B cell (primary cell): ENCODE measurements around the gene TCEANC2. TPM values are rescaled to one million over a fixed set of nuclear protein-coding genes. Genes with fewer than 3 reads are reported as not detected.

Source experiments
- ATAC-seq: fragments of 200-7000 bp; cut with Tn5 transposase; one replicate; pipeline ENCODE4 v1.10.0; 2021; ENCODE audit warnings: low read depth, mild to moderate bottlenecking, moderate number of reproducible peaks, moderate library complexity
- CTCF ChIA-PET: fragments of 350-600 bp; sonication (Branson Sonifier 250); formaldehyde crosslinking; loops from one replicate; lab custom pipeline; 2021; ENCODE audit warnings: antibody characterized with exemption, inconsistent platforms; lab: Charles Lee
- POLR2A ChIA-PET: fragments of 350-600 bp; sonication (Branson Sonifier 250); formaldehyde crosslinking; loops from one replicate; lab custom pipeline; 2021; ENCODE audit warnings: antibody characterized with exemption; lab: Charles Lee
- DNase-seq: peaks from one replicate; pipeline ENCODE4 v3.0.0; 2013
- H2AFZ ChIP-seq: 2 replicates; pipeline ENCODE4 v1.6.1; 2012; ENCODE audit warnings: mild to moderate bottlenecking, low read depth, low read length; ENCODE audit not compliant: insufficient read depth, poor library complexity, severe bottlenecking
- H3K27ac ChIP-seq, 2 donors: 1 replicate in 1 of 2; 2 replicates in 1 of 2; pipeline ENCODE4 v1.5.1; 2012 to 2013; ENCODE audit warnings: low read length in 2 of 2, mild to moderate bottlenecking in 2 of 2, moderate library complexity in 1 of 2
- H3K27me3 ChIP-seq, 4 experiments: fragments of 200-600 bp in 1 of 4; sonication (generic) in 1 of 4; replicated peaks in 1 of 4; 1 replicate in 2 of 4; 2 replicates in 2 of 4; pipeline versions ENCODE4 v1.6.1 to v1.7.0; 2013 to 2016; ENCODE audit warnings: low read length in 3 of 4, mild to moderate bottlenecking in 2 of 4, mixed read lengths in 1 of 4, moderate library complexity in 1 of 4; ENCODE audit not compliant: insufficient read depth in 4 of 4, control insufficient read depth in 3 of 4; ENCODE audit errors: control extremely low read depth in 1 of 4
- H3K36me3 ChIP-seq, 2 experiments: replicated peaks in 1 of 2; 1 replicate in 1 of 2; 2 replicates in 1 of 2; pipeline versions ENCODE4 v1.6.1 to v1.7.1; 2013; ENCODE audit warnings: low read length in 1 of 2; ENCODE audit not compliant: insufficient read depth in 2 of 2, control insufficient read depth in 1 of 2; ENCODE audit errors: control extremely low read depth in 1 of 2, extremely low read depth in 1 of 2
- H3K4me1 ChIP-seq, 2 donors: fragments of 200-600 bp in 1 of 2; sonication (generic) in 1 of 2; 1 replicate in 1 of 2; 2 replicates in 1 of 2; pipeline versions ENCODE4 v1.5.1 to v1.6.1; 2013 to 2017; ENCODE audit warnings: low read length in 2 of 2; ENCODE audit not compliant: control insufficient read depth in 2 of 2, insufficient read depth in 2 of 2
- H3K4me2 ChIP-seq: replicated peaks from 2 replicates; pipeline ENCODE3; 2012; ENCODE audit warnings: mild to moderate bottlenecking, low read depth, low read length; ENCODE audit not compliant: poor library complexity, severe bottlenecking
- H3K4me3 ChIP-seq, 5 experiments: fragments of 200-600 bp in 1 of 5; sonication (generic) in 1 of 5; 1 replicate in 3 of 5; 2 replicates in 2 of 5; pipeline versions ENCODE4 v1.5.1 to v1.7.0; 2011 to 2016; ENCODE audit warnings: low read length in 4 of 5, mild to moderate bottlenecking in 4 of 5, low read depth in 2 of 5, control low read depth in 1 of 5, moderate library complexity in 1 of 5; ENCODE audit not compliant: insufficient read depth in 1 of 5; ENCODE audit errors: control extremely low read depth in 1 of 5, extremely low read depth in 1 of 5
- H3K79me2 ChIP-seq: fragments of 200-600 bp; sonication (generic); one replicate; pipeline ENCODE4 v1.6.0; 2016; ENCODE audit warnings: low read length; ENCODE audit not compliant: control insufficient read depth, insufficient read depth
- H3K9ac ChIP-seq: fragments of 200-600 bp; sonication (generic); 2 replicates; pipeline ENCODE4 v1.6.1; 2017; ENCODE audit warnings: mild to moderate bottlenecking, low read length, moderate library complexity
- H3K9me3 ChIP-seq, 3 donors: one replicate each; pipeline versions ENCODE4 v1.6.1 to v1.7.1; 2013; ENCODE audit warnings: low read length in 2 of 3; ENCODE audit not compliant: control insufficient read depth in 2 of 3, insufficient read depth in 1 of 3; ENCODE audit errors: control extremely low read depth in 1 of 3
- H4K20me1 ChIP-seq: 2 replicates; pipeline ENCODE4 v1.6.0; 2012; ENCODE audit warnings: mild to moderate bottlenecking, low read length; ENCODE audit not compliant: insufficient read depth, control insufficient read depth, poor library complexity, severe bottlenecking
- H3K27ac Mint-ChIP-seq: one replicate; pipeline ENCODE4 v1.8.0; 2021; ENCODE audit warnings: mixed read lengths
- H3K27me3 Mint-ChIP-seq: one replicate; pipeline ENCODE4 v1.8.0; 2021; ENCODE audit warnings: mixed read lengths
- H3K4me1 Mint-ChIP-seq: one replicate; pipeline ENCODE4 v1.8.0; 2021; ENCODE audit warnings: mixed read lengths
- H3K4me3 Mint-ChIP-seq: one replicate; pipeline ENCODE4 v1.8.0; 2021; ENCODE audit warnings: mixed read lengths
- H3K9me3 Mint-ChIP-seq: one replicate; pipeline ENCODE4 v1.8.0; 2022; ENCODE audit warnings: mixed read lengths; ENCODE audit not compliant: insufficient read depth
- CTCF ChIP-seq: fragments of 200-600 bp; IDR thresholded peaks from one replicate; pipeline ENCODE4 v1.8.0; 2022; ENCODE audit warnings: antibody characterized with exemption, mild to moderate bottlenecking
- EZH2 ChIP-seq: IDR thresholded peaks from 2 replicates; pipeline ENCODE4 v1.6.1; 2012; ENCODE audit warnings: borderline replicate concordance, low read depth, mild to moderate bottlenecking, moderate library complexity, low read length; ENCODE audit not compliant: insufficient read depth, poor library complexity, severe bottlenecking
- WGBS: methylation state at CpG from one replicate; pipeline ENCODE4 v1.1.5; 2013; ENCODE audit warnings: missing lambda C conversion rate; ENCODE audit not compliant: insufficient coverage; 5-methylcytosine and 5-hydroxymethylcytosine counted together
- intact Hi-C: fragments of 100-400 bp; cut with micrococcal nuclease; formaldehyde crosslinking; loops from one replicate; pipeline ENCODE4 v1.10.0; 2022
- polyA plus RNA-seq: library from polyadenylated mRNA; depleted of rRNA; stranded (reverse); fragments of >200 nt; gene quantifications from 2 replicates; pipeline ENCODE4 v1.2.3, GENCODE V29; 2012
- total RNA-seq, 2 donors: library from RNA; stranded (reverse); fragments of 120-200 nt in 1 of 2; gene quantifications; 1 replicate in 1 of 2; 2 replicates in 1 of 2; pipeline versions ENCODE4 v1.2.3 to v1.2.4, GENCODE V29; 2013 to 2022

The TCEANC2 gene
- total and polyA plus RNA-seq, 2 donors (not counting 1 experiment from before 2014, with no cell fraction given) = 8.0 to 15.9 TPM

- H3K27ac Mint-ChIP-seq = no peak overlapping the region
- ChIA-PET CTCF (no interaction called here), POLR2A (no interaction called here)
- Histone ChIP-seq H3K27me3 (no peaks in the 10 kb centered on the region), H3K4me3 (no peak overlapping the region), H3K4me2 (no peak overlapping the region), H3K36me3 (no peaks in the 10 kb centered on the region), H3K9ac (no peak overlapping the region), H2AFZ (no peak overlapping the region), H4K20me1 (no peaks in the 10 kb centered on the region), H3K4me1 (no peaks in the 10 kb centered on the region), H3K27ac (no peak overlapping the region), H3K9me3 (no peaks in the 10 kb centered on the region), H3K79me2 (no peaks in the 10 kb centered on the region)
- no peak for ATAC-seq
- 92% methylated on average over 2 of the region's 3 CpGs for WGBS
- intact Hi-C loops = no loop called here
- DNase-seq = no peak
- H3K27me3 Mint-ChIP-seq = no peaks in the 10 kb centered on the region
- no peaks in the 10 kb centered on the region for H3K4me1 Mint-ChIP-seq
- H3K9me3 Mint-ChIP-seq = no peaks in the 10 kb centered on the region
- TF ChIP-seq CTCF (no peak), EZH2 (no peak)
- no peak overlapping the region for H3K4me3 Mint-ChIP-seq
Measured at GRCh38 chr1:54111624-54112023, 58.2 kb downstream of the TCEANC2 start.

DNA sequence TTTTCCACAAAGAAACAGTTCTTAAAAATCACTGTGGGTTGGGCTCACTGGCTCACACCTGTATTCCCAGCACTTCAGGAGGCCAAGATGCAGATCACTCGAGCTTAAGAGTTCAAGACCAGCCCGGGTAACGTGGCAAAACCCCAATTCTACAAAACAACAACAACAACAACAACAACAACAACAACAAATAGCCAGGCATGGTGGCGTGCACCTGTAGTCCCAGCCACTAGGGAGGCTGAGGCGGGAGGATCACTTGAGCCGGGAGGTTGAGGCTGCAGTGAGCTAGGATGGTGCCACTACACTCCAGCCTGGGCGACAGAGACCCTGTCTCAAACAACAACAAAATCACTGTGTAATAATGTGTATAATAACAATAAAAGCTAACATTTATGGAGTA is 58.6 kb downstream of the TCEANC2 start:
- Histone ChIP-seq H3K4me3 (no peak overlapping the region), H3K79me2 (no peaks in the 10 kb centered on the region), H3K4me2 (no peak overlapping the region), H3K9ac (no peak overlapping the region), H3K36me3 (no peaks in the 10 kb centered on the region), H3K27me3 (no peaks in the 10 kb centered on the region), H3K27ac (no peak overlapping the region), H3K9me3 (no peaks in the 10 kb centered on the region), H3K4me1 (no peaks in the 10 kb centered on the region), H2AFZ (no peak overlapping the region), H4K20me1 (no peaks in the 10 kb centered on the region)
- no peak overlapping the region for H3K4me3 Mint-ChIP-seq
- DNase-seq = no peak
- POLR2A ChIA-PET = no interaction called here
- no peak overlapping the region for H3K27ac Mint-ChIP-seq
- H3K9me3 Mint-ChIP-seq = no peaks in the 10 kb centered on the region
- no peaks in the 10 kb centered on the region for H3K27me3 Mint-ChIP-seq
- no peak for TF ChIP-seq EZH2
- no peak for TF ChIP-seq CTCF
- intact Hi-C loops = no loop called here
- 86% methylated on average over 5 of the region's 7 CpGs for WGBS
- no peak for ATAC-seq
- no peaks in the 10 kb centered on the region for H3K4me1 Mint-ChIP-seq
- CTCF ChIA-PET = no interaction called here
